HG02642 (cell line): ENCODE data around the gene CUL7.
A peak's percentile ranks its signal among the peaks of the same experiment; 100 is the strongest.

Experiments used
- ATAC-seq: cut with Tn5 transposase; IDR thresholded peaks from one replicate; pipeline ENCODE4 v1.9.1; 2021; ENCODE audit warnings: mild to moderate bottlenecking; ENCODE audit not compliant: unreplicated experiment, poor library complexity

CUL7 gene

DNA sequence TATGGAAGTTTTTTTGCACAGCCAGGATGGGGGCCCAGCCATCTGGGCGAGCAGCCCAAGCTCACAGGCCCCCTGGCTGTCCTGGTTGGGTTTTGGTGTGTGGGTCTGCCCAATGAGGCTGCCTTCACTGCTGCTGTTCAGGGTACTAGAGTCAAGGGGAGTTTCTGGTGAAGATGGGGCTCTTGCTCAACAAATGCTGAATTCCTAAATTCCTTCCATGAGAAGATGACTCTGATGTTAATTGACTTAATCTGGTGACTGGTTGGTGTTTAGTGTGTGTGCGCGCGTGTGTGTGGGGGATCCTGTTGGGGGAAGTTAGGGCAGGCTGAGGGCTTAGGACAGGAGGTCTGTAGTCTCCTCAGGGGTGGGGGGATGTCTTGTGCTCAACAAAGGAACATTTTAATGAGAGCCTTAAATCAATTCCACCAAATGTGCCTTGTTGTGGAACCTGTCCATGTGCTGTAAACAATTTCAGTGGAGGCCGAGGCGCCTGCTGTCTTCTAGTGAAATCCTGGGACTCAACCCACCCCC lies 24.4 kb upstream of the CUL7 start:
- no peak for ATAC-seq

DNA sequence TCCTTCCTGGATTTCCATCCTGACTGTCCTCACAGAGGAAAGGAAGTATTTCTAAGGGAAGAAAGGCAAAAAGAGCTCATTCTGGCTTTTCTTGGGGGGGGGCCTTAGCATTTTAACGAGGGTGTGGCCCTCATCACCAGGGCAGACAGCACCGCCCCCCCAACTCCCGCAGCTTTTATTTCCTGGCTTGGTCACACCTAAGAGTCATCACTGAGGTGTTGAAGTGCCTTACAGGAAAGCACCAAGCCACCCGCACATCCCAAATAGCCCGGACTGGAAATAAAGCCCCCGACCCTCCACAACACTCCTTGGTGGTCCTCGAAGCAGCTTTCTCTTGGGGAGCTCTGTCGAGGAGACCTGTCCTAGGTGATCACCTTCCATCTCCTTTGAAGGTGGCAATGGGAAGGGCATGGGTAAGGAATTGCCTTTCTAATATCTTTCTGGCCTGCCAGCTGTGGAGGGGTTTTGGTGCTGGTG lies 23.7 kb upstream of the CUL7 start:
- ATAC-seq = no peak

DNA sequence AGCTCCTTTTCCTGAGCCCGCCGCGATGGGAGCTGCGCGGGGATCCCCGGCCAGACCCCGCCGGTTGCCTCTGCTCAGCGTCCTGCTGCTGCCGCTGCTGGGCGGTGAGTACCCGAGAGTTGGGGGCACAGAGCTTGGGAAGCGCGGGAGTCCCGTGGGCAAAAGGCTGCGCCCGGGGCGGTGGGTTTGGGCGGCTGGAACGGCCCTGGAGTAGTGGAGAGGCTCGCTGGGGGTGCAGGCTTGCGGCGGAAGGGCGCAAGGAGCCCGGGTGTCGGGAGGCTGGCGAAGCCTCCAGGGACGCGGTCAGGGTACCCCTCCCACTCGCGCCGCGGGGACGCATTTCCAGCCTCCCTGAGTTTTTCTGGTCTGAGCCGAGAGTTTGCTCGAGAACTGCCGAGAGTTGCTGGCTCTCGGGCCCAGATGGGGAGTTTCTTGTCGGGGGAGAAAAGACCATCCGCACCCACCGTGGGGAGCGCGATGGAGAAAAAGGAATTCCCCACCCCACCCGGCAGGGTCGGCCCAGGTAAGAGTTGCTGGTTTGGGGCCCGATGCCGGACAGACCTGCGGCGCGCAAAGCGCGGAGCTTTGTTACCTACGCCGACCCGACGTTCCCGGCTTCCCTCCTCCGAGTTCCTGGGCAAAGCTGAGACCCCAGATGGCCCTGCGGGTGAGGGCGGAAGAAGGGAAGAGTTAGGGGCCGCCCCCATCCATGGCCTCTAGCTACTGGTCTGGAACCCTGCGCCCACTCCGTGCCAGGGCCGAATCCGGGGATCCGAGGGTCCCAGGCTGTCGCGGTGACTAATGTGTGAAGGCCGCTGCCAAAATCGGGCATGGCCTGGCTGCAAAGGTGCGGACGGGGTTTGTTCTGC lies 23.0 kb upstream of the CUL7 start:
- no peak for ATAC-seq

DNA sequence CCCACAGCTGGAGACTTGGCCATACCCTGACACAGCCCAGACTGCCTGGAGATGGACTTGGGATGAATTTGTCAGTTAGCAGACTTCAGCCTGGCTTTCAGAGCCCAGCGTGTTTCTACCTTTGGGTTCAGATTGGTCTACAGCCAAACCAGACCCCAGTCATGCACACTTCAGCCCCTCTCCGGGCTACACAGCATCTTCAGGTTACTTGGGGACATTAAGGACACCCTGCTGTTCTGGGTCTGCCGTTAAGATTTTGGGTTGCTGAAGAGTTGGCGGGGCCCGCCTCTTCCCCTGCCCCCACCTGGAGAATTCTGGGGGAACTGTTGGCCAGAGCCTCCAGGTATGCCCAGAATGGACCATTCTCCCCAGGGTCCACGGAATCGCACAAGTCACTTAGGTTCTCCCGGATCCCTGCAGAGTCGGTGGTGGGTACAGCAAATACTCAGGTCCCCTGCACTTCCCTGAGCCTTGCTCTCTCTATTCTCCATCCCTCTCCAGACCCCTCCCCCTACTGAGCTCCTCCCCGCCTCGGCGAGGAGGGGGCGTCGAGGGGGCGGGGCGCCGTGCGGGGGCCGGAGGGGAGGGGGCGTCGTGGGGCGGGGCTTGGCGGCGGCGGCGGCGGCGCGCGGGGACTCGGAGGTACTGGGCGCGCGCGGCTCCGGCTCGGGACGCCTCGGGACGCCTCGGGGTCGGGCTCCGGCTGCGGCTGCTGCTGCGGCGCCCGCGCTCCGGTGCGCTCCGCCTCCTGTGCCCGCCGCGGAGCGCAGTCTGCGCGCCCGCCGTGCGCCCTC lies 22.2 kb upstream of the CUL7 start, which contains the start of gene PTK7:
TSS of gene PTK7 (plus strand) at position 645 of the 794 bp plus-strand sequence. CDS start 175 bp downstream, outside the sequence.
- no peak for ATAC-seq

DNA sequence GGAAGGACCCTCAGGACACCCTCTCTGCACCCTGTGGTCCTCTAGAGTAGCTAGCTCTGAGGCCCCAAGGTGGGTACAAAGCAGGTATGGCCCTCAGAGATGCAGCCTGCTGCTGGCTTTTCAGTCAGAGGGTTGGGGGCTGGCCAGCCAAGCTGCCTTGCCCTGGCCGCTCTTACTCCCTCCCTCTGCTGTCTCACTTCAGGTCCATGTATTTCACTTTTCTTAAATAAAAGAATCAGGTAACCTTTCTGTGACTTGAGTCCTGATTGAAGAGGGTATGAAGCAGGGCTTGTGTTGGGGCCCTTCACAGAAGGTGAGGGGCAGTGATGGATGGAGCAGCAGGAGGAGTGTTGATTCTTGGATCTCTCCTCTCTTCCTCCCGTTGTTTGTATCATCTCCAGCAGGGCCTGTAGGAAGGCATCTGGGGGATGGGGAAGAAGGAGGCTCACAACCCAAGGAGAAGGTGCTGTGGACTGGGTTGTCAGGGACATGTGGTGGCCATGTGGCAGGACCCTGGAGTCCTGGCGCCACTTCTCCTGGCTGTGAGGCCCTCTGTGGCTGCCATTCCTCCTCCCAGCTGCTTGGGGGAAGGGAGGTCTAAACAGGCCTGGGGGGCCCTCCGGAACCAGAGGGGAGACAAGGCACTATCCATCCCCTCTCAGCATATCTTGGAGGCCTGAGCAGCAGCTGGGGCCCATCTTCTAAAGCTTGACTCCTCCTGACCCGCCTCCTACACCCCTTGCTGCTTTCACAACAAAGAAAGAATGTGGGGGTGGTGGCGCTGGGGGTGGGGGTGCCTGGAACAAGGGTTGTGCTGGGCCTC lies 21.4 kb upstream of the CUL7 start:
- no peak for ATAC-seq

DNA sequence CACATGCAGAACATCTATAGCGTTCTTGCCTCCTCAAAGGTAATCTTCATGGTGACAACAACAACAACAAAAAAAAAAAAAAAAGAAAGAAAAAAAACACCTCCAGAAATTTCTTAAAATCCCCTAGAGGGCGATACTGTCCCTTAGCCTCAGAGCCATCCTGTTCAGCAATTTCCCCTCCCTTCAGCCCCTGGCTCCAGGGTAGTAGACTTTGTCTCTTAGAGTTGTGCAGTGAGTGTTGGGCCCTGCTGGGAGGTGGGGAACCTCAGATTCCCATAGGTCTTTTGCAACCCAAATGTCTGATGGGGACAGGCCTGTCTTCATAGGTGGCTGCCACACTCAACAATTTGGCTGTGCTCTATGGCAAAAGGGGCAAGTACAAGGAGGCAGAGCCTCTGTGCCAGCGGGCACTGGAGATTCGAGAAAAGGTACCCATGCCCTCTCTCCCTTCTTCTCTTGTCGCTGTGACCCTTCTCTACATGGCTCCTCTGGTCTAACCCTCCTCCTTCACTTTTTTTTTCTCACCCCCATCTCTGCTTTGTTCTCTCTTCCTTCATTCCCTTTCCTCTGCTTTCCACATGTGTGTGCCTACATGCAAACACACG lies 16.5 kb upstream of the CUL7 start:
- no peak for ATAC-seq

DNA sequence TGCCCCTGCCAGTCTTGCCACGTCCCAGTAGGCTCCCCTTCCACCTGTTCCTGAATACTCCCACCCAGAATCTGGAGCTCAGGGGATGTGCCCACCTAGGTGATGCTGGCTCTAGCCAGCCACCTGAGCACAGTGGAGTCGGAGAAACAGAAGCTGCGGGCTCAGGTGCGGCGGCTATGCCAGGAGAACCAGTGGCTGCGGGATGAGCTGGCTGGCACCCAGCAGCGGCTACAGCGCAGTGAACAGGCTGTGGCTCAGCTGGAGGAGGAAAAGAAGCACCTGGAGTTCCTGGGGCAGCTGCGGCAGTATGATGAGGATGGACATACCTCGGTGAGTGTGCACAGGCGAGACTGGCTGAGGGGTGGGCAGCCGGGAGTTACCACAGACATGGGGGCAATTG lies 9.2 kb upstream of the CUL7 start:
- ATAC-seq = no peak

DNA sequence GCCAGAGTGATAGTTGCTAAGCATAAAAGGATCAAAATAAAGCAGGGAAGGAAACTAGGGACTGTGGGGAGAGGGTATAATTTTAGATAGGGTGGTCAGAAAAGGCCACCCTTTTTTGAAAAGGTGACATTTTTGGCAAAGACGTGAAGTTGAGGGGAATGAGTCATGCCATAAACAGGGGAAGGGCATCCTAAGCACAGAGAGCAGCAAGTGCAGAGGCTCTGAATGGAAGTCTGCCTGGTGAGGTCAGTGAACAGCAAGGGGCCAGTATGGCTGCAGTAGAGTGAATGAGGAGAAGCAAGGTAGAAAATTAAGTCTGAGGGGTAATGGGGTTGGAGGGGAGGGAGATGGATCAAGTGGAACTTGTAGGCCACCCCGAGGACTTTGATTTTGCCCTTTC lies 8.2 kb upstream of the CUL7 start:
- ATAC-seq = no peak

DNA sequence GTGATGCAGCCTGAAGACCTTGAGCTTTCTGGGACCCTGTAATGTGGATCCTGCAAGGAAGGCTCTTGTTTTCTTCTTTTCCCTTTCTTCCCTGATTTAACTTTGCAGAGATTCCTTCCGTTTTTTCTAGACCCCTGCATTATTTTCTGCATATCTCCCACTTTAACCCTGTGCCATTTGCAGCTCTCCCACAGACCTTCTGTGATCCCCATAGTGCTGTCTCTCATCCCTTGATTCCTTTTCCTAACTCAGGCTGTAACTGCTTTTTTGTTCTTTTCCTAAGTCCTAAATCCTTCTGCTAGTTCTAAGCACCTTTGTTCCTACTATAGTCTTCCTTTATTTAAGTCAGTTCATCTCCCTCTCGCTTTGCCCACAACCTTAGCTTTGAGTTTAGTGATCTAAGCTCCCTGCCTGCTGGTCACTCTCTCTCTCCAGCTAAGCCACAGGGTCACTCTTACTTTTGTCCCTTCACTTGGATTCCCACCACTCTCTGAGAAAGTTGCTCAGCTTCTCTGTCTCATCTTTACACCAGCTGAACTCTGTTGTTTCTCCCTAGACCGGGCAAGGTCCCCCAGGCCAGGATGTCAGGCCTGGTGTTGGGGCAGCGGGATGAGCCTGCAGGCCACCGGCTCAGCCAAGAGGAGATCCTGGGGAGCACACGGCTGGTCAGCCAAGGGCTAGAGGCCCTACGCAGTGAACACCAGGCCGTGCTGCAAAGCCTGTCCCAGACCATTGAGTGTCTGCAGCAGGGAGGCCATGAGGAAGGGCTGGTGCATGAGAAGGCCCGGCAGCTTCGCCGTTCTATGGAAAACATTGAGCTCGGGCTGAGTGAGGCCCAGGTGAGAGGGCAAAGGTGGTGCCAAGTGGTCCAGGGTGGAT lies 7.3 kb upstream of the CUL7 start:
- no peak for ATAC-seq

DNA sequence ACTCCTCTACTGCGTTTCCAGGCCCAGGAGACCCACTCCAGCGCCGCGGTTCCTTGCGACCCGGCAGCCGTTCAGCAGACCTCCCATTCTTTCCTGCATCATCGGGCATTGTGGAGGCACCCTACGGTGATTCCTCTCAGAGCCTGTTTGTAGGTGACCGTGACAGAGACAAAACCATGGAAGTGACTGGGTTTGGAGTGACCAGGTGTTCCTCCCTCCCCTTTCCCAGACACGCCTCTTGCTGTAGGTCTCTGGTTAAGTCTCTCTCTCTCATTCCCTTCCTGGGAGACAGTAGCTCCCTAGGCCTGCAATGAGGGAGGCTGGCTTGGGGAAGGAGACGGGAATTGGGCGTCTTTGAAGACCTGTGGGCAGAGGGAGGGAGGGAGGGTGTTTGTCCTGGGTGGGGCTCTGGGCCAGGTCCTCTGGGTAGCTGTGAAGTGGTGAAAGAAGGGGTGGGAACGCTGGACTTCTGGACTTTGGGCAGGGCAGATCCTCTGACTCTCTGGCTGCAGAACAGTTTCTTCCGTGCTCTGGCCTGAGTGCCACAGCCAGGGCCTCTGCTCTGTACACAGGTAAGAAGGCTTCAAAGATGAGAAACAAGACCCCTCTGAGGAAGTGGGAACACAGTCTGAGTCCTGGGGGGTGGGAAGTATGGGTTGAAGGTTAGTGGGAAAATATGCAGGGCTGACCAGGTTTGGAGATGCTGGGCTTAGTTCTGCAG lies 6.5 kb upstream of the CUL7 start:
- ATAC-seq = peak; percentile 1

DNA sequence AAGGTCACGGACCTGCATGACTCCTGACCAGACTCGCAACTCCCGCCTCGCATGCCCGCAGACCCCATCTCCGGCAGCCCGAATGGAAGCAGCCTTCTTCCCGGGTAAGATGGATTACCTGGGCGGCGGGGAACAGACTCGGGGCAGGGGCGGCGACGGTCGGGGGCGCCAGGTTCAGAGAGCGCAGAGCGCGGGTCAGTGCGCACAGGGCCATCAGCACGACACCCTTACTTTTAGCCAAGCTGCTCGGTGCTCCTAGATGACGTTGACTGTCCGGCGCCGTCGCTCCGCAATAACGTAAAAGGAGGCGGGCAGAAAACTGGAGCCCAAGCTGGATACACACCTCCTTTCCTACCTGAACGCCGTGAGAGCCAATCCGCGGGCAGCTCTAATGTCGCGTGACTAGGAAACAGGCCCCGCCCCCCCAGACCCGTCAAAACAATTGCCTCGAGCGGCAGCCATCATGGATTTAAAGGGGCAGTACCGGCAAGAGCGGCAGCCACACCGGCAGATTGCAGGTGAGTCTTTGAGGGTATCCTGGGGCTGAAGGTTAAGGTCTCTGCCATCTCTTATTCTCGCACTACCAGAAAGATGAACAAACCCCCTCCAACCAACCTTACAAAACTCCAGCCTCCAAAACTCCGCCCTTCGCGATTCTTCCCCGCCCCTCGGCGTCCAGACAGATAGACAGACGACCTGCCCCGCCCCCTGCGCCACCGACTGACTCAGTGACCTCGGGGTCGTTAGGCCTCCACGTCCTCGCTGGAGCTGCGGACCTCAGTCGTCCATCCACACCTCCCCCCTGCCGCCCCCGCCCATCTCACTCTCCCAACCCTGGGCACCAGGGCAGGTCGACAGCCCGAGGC lies 5.8 kb upstream of the CUL7 start, which contains the start of the genes KLC4 and MRPL2:
TSS of gene KLC4 (plus strand) at position 464 of the 866 bp plus-strand sequence. CDS start 1,705 bp downstream, outside the sequence.
TSS of gene MRPL2 (minus strand) at position 267 of the 866 bp plus-strand sequence. CDS start at position 214, 53 bp downstream.
- ATAC-seq = peak; percentile 85

DNA sequence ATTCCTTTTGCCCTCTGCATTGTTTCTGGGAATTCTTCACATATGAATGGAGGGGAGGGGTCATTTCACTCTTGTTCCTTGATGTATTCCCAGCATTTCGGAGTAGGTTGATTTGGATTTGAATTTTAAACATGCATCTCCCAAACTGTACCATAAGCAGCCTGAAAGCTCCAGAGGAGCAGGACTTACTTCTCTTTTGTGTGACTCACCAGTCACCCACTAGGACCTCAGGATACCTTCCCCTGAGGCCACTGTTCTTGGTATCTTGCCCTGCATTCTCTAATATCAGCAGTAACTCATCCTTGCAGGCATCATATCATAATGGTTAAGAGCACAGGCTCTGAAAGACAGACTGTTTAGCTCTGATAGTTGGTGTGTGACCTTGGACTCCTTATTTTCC lies 4.9 kb upstream of the CUL7 start:
- ATAC-seq = no peak

DNA sequence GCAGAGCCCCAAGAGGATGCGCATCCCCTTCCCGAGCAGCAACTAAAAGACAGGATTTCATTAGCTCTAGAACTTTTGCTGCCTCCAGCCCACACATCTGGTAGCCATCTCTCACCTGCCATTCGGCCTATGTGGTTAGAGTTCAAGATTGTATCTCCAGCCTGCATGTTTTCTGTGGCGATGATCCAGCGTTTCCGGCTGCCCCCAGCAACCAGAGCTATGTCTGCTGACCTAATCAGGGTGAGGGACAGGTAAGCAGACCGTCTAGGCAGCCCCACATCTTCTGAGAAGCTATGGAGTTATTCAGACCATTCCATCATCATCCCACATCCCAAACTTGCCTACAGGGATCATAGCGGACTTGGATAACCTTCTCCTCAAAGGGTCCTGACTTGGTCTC lies 2.3 kb upstream of the CUL7 start:
- ATAC-seq = no peak

DNA sequence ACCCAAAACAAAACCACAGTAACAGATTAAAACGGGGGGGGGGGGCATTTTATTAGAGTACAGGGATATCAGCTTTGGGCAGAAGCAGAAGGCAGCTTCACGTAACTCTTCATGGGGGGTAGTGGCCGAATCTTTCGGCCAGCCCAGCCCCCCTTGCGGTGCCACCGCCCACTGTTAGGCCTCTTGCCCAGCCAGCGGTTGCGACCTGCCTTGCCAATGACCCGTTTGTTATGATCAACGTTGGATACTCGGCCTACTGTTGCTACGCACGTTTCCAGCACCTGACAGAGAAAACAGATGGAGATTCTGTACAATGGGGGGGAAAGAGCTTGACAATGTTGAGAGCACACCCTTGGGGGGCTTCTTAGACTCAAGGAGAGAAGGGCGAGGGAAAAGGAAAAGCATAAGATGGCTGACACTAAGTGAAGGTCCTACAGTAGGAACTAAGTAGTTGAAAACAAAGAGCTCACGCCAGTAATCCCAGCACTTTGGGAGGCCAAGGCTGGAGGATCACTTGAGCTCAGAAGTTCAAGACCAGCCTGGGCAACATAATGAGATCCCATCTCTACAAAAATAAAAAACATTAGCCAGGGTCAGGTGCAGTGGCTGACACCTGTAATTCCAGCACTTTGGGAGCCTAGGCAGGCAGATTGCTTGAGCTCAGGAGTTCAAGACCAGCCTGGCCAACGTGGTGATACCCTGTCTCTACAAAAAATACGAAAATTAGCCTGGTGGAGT lies 724 bp upstream of the CUL7 start:
- no peak for ATAC-seq

DNA sequence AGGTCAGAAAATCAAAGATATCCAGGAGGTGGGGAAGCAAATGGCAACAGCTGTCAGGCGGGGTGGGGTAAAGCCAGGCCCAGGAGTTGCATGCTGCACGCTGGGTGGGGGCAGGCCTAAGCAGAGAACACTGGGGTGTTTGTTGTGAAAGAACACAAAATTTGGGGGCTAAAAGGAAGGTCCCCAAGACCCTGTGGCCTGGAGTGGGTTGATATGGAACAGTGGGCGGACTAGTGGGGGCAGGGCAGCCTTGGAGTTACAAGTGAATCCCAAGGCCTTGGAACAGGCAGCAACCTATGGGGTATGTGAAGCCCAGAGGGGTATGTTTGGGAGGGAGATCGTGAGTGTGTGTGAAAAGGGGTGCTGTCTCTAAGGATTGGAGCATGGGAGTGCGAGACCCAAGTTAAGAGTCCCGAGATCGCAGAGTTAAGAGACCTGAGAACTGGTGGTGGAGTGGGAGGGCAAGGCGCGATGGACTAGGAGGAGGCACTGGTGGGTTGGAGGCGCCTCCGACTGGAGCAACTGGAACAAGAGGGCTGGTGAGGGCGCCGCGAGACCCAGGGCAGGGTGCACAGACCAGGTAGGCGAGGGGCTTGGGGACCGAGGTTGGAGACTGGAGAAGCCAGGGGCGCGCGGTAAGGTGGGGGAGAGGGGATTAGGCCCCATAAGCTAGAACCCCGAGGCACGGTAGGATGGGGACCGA lies 658 bp downstream of the CUL7 start:
- peak; percentile 14 for ATAC-seq
